Measurements from ENCODE around the gene ARHGAP15.

Gene ARHGAP15

GRCh38 chr2:143787674-143788073 is 658.5 kb downstream of the ARHGAP15 start:
- TF ChIP-seq CTCF (IDR thresholded peaks at IDR 0.05; ENCODE audit: low read depth, low read length, missing control alignments): no peak
- no peak overlapping the region for H3K4me3 ChIP-seq (ENCODE audit: low read depth, low read length)
- no peak for DNase-seq (ENCODE audit: low read depth)

- TF ChIP-seq CTCF (IDR thresholded peaks at IDR 0.05; ENCODE audit: low read depth, low read length, missing control alignments): no peak
- no peak for DNase-seq (ENCODE audit: low read depth)
- H3K4me3 ChIP-seq (ENCODE audit: low read depth, low read length): no peak overlapping the region
These were observed 663.4 kb downstream of the ARHGAP15 start for GRCh38 chr2:143792602-143793001.

- no peak for TF ChIP-seq CTCF (IDR thresholded peaks at IDR 0.05; ENCODE audit: low read depth, low read length, missing control alignments)
- no peak for DNase-seq (ENCODE audit: low read depth)
- H3K4me3 ChIP-seq (ENCODE audit: low read depth, low read length): no peak overlapping the region
These were observed 664.2 kb downstream of the ARHGAP15 start for GRCh38 chr2:143793381-143793780.

- no peak overlapping the region for H3K4me3 ChIP-seq (ENCODE audit: low read depth, low read length)
- no peak for TF ChIP-seq CTCF (IDR thresholded peaks at IDR 0.05; ENCODE audit: low read depth, low read length, missing control alignments)
These were observed 666.8 kb downstream of the ARHGAP15 start for GRCh38 chr2:143796051-143796450.

GRCh38 chr2:143801561-143801960 is 672.3 kb downstream of the ARHGAP15 start:
- no peak overlapping the region for H3K4me3 ChIP-seq (ENCODE audit: low read depth, low read length)
- no peak for TF ChIP-seq CTCF (IDR thresholded peaks at IDR 0.05; ENCODE audit: low read depth, low read length, missing control alignments)
- no peak for DNase-seq (ENCODE audit: low read depth)

More at GRCh38 chr2:143796051-143796450, 666.8 kb downstream of the ARHGAP15 start:
- DNase-seq (ENCODE audit: low read depth): no peak

- no peak overlapping the region for H3K4me3 ChIP-seq (ENCODE audit: low read depth, low read length)
- no peak for DNase-seq (ENCODE audit: low read depth)
- TF ChIP-seq CTCF (IDR thresholded peaks at IDR 0.05; ENCODE audit: low read depth, low read length, missing control alignments): no peak
These were observed 673.0 kb downstream of the ARHGAP15 start for GRCh38 chr2:143802242-143802641.

GRCh38 chr2:143802871-143803650 is 673.8 kb downstream of the ARHGAP15 start:
- DNase-seq (ENCODE audit: low read depth): peak; percentile 41
- peak overlapping the region; percentile 24; the same call in 1 of the 2 replicates for H3K4me3 ChIP-seq (ENCODE audit: low read depth, low read length)
- peak; percentile 37 for TF ChIP-seq CTCF (IDR thresholded peaks at IDR 0.05; ENCODE audit: low read depth, low read length, missing control alignments)

Data from GM12864 (cell line).